Esophagus muscularis mucosa (tissue), 4 donors: ENCODE measurements around the gene FAM111A. TPM values are rescaled to one million over a fixed set of nuclear protein-coding genes. Genes with fewer than 3 reads are reported as not detected.

Experiments used
- DNase-seq: peaks from one replicate; pipeline ENCODE4 v3.0.0-alpha.2; 2017; ENCODE audit errors: extremely low spot score
- H3K27ac ChIP-seq, 4 donors: fragments of 200-600 bp; sonication (generic); replicated peaks in 1 of 4; 1 replicate in 3 of 4; 2 replicates in 1 of 4; pipeline ENCODE4 v1.5.1; 2016 to 2019; ENCODE audit warnings: mild to moderate bottlenecking in 1 of 4
- H3K27me3 ChIP-seq, 4 donors: fragments of 200-600 bp; sonication (generic); one replicate each; pipeline versions ENCODE4 v1.5.1 to v1.6.0; 2016 to 2019
- H3K36me3 ChIP-seq, 4 donors: fragments of 200-600 bp; sonication (generic); one replicate each; pipeline ENCODE4 v1.5.1; 2016 to 2019
- H3K4me1 ChIP-seq, 4 donors: fragments of 200-600 bp; sonication (generic); one replicate each; pipeline ENCODE4 v1.5.1; 2016 to 2019
- H3K4me3 ChIP-seq, 4 donors: fragments of 200-600 bp; sonication (generic); 1 replicate in 2 of 4; 2 replicates in 2 of 4; pipeline ENCODE4 v1.5.1; 2016 to 2019; ENCODE audit warnings: mild to moderate bottlenecking in 4 of 4, moderate library complexity in 1 of 4
- H3K9me3 ChIP-seq, 4 donors: fragments of 200-600 bp; sonication (generic); 1 replicate in 3 of 4; 2 replicates in 1 of 4; pipeline ENCODE4 v1.5.1; 2016 to 2019
- CTCF ChIP-seq, 3 experiments: fragments of 200-600 bp in 2 of 3; fragments of 450-650 bp in 1 of 3; sonication (generic) in 2 of 3; IDR thresholded peaks; one replicate each; pipeline ENCODE4 v1.5.1; 2017 to 2019; ENCODE audit warnings: antibody characterized with exemption in 3 of 3, mild to moderate bottlenecking in 2 of 3, moderate library complexity in 1 of 3
- EP300 ChIP-seq: sonication (generic); formaldehyde crosslinking; IDR thresholded peaks from one replicate; pipeline ENCODE4 v1.6.1; 2017; ENCODE audit warnings: antibody characterized with exemption
- POLR2A ChIP-seq: fragments of 450-650 bp; IDR thresholded peaks from one replicate; pipeline ENCODE4 v1.6.1; 2017; ENCODE audit warnings: antibody characterized with exemption, moderate library complexity, mild to moderate bottlenecking, low read depth
- POLR2AphosphoS5 ChIP-seq, 2 donors: sonication (generic); formaldehyde crosslinking; IDR thresholded peaks; one replicate each; pipeline ENCODE4 v1.6.1; 2017; ENCODE audit warnings: antibody characterized with exemption in 2 of 2
- WGBS: methylation state at CpG from one replicate; pipeline ENCODE4 v1.1.5; 2018; 5-methylcytosine and 5-hydroxymethylcytosine counted together
- intact Hi-C: fragments of 100-400 bp; cut with DNase I; formaldehyde crosslinking; loops from one replicate; pipeline ENCODE4 v1.15.1; 2023
- total RNA-seq, 4 donors: library from RNA; depleted of rRNA; stranded (reverse); fragments of >200 nt; gene quantifications; one replicate each; pipeline versions ENCODE4 v1.1.0 to v1.2.1, GENCODE V29; 2016

The FAM111A gene
- total RNA-seq, 4 donors from 2014 or later: 8.9 to 22.4 (median 17.6) TPM

DNA sequence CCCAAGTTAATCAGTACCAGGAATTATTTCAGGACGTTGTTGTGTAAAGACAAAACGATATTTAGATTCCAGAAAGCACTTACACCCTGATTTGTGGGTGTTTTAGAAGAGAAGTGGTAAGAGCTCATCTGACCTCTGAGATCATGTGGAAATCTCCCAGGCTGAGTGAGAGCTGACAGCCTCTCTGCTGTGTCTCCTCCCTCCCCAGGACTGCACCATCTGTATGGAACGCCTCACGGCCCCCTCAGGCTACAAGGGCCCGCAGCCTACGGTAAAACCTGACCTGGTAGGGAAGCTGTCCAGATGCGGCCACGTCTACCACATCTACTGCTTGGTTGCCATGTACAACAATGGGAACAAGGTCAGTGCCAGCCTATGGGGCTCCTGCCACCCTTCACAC lies 49.2 kb downstream of the FAM111A start:
- H3K27me3 ChIP-seq: no peaks in the 10 kb centered on the region
- TF ChIP-seq EP300: no peak
- TF ChIP-seq CTCF (IDR thresholded peaks at IDR 0.05): no peak
- TF ChIP-seq POLR2A: no peak
- no peak for TF ChIP-seq POLR2AphosphoS5 (IDR thresholded peaks at IDR 0.05)
- intact Hi-C loops: no loop called here
- H3K27ac ChIP-seq: no peak overlapping the region
- H3K9me3 ChIP-seq: no peaks in the 10 kb centered on the region
- H3K4me1 ChIP-seq: peaks cover 5 to 24% (median 11%) of the 10 kb centered on the region in 4 donors
- 97% methylated on average over 8 of the region's 8 CpGs for WGBS
- no peak for DNase-seq
- no peak overlapping the region for H3K4me3 ChIP-seq
- H3K36me3 ChIP-seq: peaks cover 0 to 44% (median 29%) of the 10 kb centered on the region in 4 donors

DNA sequence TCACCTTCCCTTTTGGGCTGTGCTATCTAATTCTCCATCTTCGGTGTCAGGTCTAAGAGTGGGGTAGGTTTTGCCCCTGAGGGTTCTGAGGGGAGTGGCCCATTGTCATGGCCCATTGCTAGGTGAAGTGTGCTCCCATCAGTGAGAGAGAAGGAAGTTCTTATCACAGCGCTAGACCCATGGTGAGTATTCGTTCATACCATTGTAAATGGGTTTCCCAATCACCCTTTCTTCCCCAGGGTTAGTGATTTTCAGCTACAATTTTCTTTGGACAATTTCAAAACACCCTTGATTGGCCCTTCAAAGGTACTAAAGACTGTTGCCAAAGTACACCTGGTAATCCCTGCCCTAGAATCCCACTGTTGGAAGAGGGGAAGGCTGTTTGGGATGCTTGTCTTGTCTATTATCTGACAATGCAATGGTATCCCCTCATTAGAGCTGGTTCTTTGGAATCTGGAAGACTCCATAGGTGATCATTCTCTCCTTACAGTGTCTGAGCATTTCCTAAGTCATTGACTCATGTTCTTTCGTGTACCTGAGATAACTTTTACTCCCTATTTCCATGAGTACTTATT lies 49.9 kb downstream of the FAM111A start:
- DNase-seq: no peak
- no peak for TF ChIP-seq CTCF (IDR thresholded peaks at IDR 0.05)
- TF ChIP-seq POLR2AphosphoS5 (IDR thresholded peaks at IDR 0.05): no peak
- no peak for TF ChIP-seq EP300
- no peak for TF ChIP-seq POLR2A
- H3K4me3 ChIP-seq: no peak overlapping the region
- H3K4me1 ChIP-seq: peaks cover 0 to 19% (median 8%) of the 10 kb centered on the region in 4 donors
- H3K9me3 ChIP-seq: no peaks in the 10 kb centered on the region
- H3K27ac ChIP-seq: no peak overlapping the region
- H3K27me3 ChIP-seq: no peaks in the 10 kb centered on the region
- 98% methylated on average over 4 of the region's 4 CpGs for WGBS
- peaks cover 0 to 44% (median 29%) of the 10 kb centered on the region in 4 donors for H3K36me3 ChIP-seq
- intact Hi-C loops: no loop called here

GRCh38 chr11:59193587-59194130 lies 51.0 kb downstream of the FAM111A start:
- Histone ChIP-seq H3K27me3 (no peaks in the 10 kb centered on the region), H3K9me3 (no peaks in the 10 kb centered on the region), H3K4me3 (no peak overlapping the region), H3K27ac (no peak overlapping the region), H3K36me3 (peaks cover 0 to 44% (median 29%) of the 10 kb centered on the region in 4 donors), H3K4me1 (peaks cover 0 to 18% (median 11%) of the 10 kb centered on the region in 4 donors)
- WGBS: 85% methylated on average over 10 of the region's 10 CpGs
- no peak for TF ChIP-seq EP300
- intact Hi-C loops: no loop called here
- DNase-seq: no peak

DNA sequence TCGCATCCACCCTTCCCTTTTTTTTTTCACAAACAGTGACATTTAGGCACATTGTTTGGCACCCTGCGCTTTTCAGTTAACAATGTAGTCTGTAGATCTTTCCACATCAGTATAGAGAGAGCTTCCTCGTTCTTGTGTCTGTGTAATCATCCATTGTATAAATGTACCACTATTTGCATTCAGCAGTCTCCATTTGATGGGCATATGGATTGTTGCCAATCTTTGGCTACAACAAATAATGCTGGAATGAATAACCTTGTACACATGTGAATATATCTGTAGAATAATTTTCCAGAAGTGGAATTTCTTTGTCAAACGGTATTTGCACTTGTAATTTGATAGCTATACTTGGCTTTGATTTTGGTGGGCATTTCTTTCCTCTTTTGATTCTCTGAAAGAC lies 52.9 kb downstream of the FAM111A start:
- H3K4me1 ChIP-seq: peaks cover 0 to 13% (median 11%) of the 10 kb centered on the region in 4 donors
- no peak for TF ChIP-seq POLR2AphosphoS5 (IDR thresholded peaks at IDR 0.05)
- TF ChIP-seq POLR2A: no peak
- TF ChIP-seq EP300: no peak
- no peak for TF ChIP-seq CTCF (IDR thresholded peaks at IDR 0.05)
- no peaks in the 10 kb centered on the region for H3K9me3 ChIP-seq
- WGBS: 86% methylated on average over 4 of the region's 4 CpGs
- peaks cover 0 to 41% (median 29%) of the 10 kb centered on the region in 4 donors for H3K36me3 ChIP-seq
- no peaks in the 10 kb centered on the region for H3K27me3 ChIP-seq
- no peak for DNase-seq
- H3K4me3 ChIP-seq: no peak overlapping the region
- intact Hi-C loops: no loop called here
- H3K27ac ChIP-seq: no peak overlapping the region

DNA sequence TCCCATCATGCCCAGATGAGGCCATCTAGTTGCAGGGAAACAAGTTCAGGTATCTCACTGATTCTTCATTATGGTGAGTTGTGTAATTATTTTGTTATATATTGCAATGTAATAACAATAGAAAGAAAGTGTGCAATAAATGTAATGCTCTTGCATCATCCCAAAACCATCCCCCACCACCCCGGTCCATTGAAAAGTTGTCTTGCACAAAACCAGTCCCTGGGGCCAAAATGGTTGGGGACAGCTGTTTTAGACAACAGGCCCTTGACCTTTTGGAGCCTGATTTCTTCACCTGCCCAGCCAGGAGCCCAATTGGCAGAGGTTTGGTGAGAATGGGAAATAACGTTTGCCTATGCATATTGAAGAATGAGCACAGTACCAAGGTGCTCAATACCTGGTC lies 54.1 kb downstream of the FAM111A start:
- Histone ChIP-seq H3K9me3 (no peaks in the 10 kb centered on the region), H3K4me1 (peaks cover 0 to 13% (median 11%) of the 10 kb centered on the region in 4 donors), H3K4me3 (no peak overlapping the region), H3K36me3 (peaks cover 0 to 34% (median 26%) of the 10 kb centered on the region in 4 donors), H3K27me3 (no peaks in the 10 kb centered on the region), H3K27ac (no peak overlapping the region)
- no peak for DNase-seq
- 92% methylated on average over 2 of the region's 2 CpGs for WGBS
- intact Hi-C loops: no loop called here
- TF ChIP-seq POLR2AphosphoS5 (IDR thresholded peaks at IDR 0.05) (no peak), CTCF (IDR thresholded peaks at IDR 0.05) (no peak), POLR2A (no peak)
